ENCODE measurements around the gene POC1B.

Gene POC1B

GRCh38 chr12:89414851-89415250 is 111.0 kb downstream of the POC1B start:
- no peak for DNase-seq

- no peak for DNase-seq
These were observed 111.5 kb downstream of the POC1B start for GRCh38 chr12:89414322-89414721.

GRCh38 chr12:89413234-89413633 is 112.6 kb downstream of the POC1B start:
- DNase-seq = no peak

DNA sequence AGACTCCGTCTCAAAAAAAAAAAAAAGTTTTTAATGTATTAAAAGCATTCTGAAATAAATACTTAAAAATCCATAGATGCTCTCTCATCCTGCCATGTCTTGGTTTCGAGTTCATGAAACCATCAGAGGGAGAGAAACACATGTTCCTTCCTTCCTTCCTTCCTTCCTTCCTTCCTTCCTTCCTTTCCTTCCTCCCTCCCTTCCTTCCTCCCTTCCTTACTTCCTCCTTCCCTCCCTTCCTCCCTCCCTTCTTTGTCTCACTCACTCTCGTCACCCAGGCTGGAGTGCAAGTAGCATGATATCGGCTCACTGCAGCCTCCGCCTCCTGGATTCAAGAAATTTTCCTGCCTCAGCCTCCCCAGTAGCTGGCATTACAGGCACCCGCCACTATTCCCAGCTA is 113.2 kb downstream of the POC1B start:
- DNase-seq = no peak

DNA sequence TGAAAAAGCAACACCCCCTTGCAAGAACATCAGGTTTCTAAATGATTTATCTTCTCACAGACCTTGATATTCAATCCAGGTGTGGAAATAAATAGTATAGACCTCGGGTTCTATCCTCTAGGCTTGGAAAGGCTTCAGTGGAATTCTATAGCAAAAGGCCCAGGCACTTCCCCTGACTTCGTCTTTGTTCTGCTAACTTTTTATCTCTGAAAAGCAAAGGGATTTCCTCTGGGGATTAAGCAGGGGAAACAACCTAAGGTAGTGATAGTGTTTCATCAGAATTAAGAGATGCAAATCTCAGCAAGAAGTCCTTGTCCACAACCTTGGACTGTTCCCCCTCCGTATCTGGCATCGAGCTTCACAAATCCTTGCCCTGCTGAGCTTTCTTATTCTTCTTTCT is 114.0 kb downstream of the POC1B start:
- DNase-seq = no peak

- no peak for DNase-seq
These were observed 114.6 kb downstream of the POC1B start for GRCh38 chr12:89411234-89411633.

DNA sequence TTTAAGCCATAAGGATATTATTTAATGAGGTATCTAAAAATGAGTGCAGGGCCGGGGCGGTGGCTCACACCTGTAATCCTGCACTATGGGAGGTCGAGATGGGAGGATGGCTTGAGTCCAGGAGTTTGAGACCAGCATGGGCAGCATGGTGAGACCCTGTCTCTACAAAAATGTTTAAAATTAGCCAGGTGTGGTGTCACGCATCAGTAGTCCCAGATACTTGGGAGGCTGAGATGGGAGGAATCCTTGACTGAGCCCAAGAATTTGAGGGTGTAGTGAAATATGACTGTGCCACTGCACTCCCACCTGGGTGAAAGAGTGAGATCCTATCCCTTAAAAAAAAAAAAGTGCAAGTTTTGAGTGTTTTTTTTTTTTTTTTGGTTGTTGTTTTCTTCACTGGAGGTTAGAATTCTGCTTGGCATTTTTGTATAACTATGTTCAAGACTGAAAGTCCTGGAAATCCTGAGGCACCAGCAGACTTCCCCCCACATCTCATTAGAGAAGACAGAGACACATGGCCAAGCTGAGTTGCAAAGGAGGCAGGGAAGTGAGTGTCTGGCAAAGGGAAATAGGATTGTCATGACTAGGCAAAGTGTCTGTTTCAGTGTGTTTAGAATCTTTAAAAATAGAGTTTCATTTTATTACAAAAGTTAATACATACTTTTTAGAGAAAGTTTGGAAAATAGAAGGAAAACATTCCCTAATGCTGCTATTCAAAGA is 120.1 kb downstream of the POC1B start:
- DNase-seq = no peak

DNA sequence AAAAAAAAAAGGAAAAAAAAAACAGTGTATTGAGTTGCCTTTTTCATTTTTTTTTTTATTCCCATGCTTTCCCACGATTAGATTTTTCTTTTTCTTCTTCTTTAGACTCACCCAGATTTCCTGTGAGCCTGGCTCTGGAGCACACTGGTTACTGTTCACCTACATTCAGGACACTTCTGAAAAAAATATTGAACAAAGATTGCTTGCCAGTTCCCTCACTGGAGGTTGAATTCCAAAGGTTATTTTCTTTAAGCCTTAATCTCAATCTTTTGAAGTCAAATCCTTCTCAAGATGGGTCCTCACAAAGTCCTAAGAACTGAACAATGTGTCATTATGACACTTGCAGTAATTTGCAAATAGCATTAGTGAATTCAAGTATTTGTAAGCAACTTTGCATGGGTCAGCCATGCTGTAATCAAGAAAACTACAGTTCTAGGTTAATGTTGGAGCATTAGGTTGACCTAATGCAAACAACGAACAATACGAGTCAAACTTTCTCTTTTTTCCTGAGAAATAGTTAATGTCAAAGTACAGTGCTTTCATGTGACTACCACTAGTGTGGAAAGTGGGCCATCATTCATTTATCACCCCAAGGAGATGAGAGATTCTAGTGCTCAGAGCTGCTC is 124.3 kb downstream of the POC1B start:
- DNase-seq = no peak

- DNase-seq = no peak
These were observed 125.4 kb downstream of the POC1B start for GRCh38 chr12:89400415-89400814.

DNA sequence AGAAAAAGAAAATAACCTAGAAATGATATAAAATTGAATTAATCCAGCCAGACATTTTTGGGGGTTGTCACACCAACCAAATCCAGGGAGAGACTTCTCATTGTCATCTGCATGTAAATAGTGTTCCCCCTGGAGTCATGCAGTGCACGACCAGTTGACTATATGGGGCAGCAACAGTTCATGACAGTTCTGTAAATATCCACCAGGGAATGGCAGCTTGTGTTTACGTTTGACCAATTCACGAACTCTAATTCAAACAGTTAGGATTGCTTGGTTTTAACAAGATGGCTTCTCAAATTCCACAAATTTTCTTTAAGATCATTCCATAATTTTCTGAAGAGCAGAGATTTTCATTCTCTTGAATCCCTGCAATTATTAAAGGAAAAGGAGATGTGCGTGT is 130.1 kb downstream of the POC1B start:
- no peak for DNase-seq

DNA sequence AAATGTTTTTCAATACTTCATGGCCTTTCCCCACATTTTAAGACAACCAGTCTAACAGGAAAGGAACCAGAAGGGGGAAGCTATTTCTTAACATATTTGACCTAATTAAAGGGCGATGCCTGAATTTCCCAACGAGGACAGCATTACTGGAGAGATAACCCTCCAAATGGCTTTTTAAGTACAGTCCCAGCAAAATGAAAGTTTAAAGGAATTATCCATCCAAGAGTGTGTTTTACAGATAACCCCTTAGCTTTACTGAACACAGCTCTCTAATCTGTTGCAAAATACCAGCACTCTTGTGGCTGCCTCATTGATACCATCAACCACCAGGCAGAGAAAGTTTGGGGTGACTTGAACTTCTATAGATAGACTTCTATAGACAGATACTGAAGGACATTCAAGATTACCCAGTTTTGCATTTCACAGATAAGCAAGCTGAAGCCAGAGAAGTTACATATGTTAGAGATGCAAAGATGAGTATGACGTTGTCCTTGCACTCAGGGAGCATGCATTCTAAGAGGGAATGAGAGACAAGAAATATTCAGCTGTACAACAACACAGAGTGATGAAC is 132.2 kb downstream of the POC1B start:
- DNase-seq = no peak

DNA sequence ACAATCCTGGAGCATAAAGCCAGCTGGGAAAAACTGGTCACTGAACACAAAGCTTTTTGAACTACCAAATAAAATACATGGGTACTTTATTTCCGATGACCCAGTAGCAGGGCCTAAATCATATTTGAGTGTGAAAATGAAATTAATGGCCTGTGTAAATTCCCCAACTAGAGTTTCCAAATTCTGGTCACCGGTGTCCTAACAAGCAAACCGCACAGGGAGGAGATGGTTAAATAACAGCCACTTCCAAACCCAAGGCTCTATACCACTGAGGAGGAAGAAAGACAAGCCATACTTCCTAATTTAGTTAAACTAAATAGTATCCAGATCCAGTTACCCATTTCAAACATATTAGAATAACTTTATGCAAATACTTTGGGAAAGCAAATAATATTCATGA is 133.5 kb downstream of the POC1B start:
- no peak for DNase-seq

DNA sequence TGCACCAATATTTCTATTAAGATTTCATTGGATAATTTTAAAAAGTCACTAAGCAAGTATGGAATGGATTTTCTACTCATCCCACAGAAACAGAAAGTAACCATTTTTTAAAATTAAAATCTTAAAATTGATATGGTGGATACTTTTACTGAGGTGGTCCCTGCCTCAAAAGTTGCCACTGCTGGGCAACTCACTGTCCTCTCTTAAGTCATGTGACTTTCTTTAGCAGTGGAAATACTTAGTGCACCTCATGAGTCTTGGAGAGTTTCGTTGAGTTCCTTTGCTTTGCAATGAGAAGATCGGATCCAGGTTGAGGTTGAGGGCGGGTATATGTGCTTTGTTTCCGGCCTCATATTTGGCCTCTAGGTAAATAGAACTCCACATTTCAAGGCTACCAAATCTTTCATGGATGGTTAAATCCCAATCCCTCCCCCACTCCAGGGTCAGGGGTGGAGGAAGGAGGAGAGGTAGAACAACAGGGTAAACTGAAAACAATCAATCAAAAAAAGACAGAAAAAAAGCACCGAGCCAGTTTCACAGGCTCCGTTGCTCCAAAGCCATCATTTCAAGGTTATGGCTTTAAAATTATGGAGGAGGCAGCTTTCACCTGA is 134.0 kb downstream of the POC1B start:
- DNase-seq = no peak

DNA sequence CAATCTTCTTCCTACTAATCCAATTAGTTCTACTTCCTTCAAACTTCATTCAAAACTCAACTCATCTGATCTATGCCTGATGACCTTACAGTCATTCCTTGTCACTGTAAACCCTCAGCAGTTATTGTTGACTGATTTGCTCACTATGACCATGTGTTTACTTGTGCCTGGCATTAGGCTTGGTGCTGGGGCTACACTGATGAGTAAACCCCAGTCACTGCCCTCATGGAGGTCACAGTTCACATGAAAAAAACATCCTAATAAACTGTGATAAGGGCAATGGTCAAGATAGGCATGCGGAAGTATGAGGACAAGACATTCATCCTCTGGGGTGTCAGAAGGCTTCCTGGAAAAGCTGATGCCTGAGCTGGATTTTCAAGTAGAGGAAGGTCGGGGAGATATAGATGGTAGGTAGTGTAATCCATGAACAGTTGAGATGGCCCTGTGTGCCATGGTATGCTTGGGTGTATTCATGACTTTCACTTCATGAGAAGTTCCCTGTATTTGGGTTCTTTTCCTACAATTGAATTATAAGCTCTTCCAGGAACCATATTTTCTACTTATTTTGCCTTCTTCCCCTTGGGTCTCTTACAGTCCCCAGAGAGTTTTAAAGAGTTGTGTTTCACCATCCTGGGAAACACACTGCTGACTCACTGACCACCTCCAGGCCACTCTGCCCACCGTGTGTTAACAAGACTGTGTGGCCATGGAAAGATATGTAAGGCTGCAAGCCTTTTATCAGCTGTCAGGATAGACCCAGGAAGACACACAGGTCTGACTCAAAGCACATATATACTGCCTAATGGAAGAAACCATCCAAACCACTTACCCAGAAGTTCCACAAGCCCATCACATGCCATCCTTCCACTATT is 134.8 kb downstream of the POC1B start:
- no peak for DNase-seq

DNA sequence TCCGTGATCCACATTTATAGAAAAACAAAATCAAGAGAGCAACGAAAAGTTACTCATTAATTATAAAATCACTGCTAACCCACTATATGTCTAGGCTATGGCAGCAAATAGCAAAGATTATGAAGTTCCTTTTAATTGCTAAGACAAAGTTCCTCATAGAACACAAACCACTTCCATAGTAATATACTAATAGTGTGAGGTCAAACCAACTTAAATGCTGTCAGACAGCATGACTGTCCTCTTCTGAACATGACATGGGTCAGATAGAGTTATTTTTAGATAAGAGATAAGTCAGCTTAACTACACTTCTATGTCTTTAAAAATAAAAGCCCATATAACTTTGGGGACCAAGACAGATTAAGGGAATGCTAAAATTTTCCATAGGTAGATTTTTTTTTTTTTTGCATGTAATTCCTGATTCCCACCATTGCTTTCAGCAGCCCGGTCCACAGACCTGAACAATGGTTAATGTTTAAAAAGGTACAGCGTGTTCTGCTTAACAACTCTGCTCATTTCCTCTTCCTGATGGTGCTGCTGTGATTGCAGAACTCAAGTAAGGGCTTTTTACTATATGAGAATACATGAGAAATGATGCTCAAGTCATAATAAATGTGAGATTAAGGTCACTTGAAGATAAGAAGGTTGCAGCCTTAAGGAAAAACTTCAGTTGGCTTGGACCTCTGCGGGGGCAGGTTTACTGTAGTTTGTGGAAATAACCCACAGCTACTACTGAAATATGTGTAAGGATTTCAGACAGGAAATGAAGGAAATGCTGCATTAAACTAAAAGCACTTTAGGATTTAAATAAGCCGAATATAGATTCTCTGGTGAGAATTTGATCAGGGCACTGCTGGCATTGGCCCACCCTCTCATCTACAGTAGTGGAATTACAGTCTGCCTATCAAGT is 135.8 kb downstream of the POC1B start:
- DNase-seq = no peak

GRCh38 chr12:89386138-89386537 is 139.7 kb downstream of the POC1B start:
- DNase-seq = no peak

- no peak for DNase-seq
These were observed 141.0 kb downstream of the POC1B start for GRCh38 chr12:89384807-89385206.

DNA sequence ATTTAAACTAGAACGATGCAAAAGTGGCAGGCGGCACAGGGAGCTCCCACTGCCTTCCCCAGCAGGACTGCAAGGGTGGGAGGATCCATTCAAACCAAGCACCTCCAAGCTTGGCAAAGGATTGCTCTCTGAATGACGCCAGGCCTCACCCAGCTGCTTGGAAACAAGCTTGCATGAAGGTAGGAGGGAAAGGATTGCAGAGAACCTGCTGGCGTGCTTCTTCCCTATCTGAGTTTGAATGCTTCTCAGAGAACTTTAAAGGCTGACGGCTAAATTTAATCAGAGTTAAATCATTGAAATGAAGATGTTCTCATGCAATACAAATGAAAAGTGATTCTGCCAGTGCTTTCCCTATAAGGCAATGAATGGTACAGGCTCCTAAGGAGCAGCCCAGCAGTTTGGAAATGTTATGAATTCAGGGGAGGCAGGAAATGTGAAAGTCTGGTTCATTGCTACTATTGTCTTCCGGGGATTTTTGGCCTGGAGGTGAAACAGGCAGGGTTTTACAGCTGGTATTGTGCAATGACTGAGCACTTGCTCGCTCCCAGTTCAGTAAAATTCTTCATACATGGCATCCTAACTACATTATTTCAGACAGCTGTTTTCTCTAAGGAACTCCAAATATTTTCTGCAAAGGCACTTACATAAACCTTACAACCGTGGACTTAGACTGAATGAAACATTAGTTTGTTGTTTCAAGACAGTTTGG is 141.6 kb downstream of the POC1B start:
- DNase-seq = peak; percentile 48

GRCh38 chr12:89383235-89384049 is 142.4 kb downstream of the POC1B start:
- no peak for DNase-seq

- no peak for DNase-seq
These were observed 143.5 kb downstream of the POC1B start for GRCh38 chr12:89382328-89382727.

Data from left hindlimb (tissue), 1 donor.